Measurements from ENCODE around the gene IL6ST.

GRCh38 chr5:55923177-55923771 lies 71.5 kb downstream of the IL6ST start:
- no peak for TF ChIP-seq CTCF (conservative IDR thresholded peaks at IDR 0.05 in 1 of 2, IDR thresholded peaks at IDR 0.05 in 1 of 2; ENCODE audit: low read depth in 1 of 2, low read length in 2 of 2)
- no peak for TF ChIP-seq EZH2 (IDR thresholded peaks at IDR 0.05; ENCODE audit: low read length, missing control alignments)

All from fibroblast of lung (primary cell).